ENCODE data around the gene ALPK1.
"Not testable (repeated sequence)": the region's sequence is repeated elsewhere in the genome, so short reads cannot be mapped to it uniquely, and the experiment has no call there.

Gene ALPK1

DNA sequence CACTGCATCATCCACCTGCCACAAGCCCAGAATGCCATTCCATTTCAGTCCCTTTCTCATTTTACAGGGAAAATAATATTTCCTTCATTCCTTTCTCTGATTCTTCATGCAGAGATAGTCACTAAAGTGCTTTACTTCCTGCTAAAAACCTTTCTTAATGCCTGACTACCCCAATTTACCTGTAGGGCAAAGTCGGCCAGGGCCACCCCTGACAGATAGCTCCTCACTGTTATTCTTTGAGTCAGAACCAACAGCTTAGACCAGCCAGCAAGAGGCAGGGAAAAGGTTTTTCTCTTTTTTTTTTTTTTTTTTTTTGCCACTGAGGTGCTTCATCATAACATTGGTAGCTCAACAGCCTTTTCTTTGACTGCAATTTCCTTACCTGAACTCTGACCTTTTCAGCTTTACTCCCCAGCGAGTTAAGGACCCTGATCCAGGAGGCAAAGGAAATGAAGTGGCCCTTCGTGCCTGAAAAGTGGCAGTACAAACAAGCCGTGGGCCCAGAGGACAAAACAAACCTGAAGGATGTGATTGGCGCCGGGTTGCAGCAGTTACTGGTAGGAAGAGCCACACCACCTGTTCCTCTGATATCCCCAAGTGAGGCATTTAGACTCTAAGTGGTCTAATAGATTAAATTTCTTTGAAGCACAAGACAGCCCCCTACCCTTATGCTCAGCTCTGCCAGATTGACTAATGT, 85.0 kb downstream of the ALPK1 start:
- no peak for FAIRE-seq

DNA sequence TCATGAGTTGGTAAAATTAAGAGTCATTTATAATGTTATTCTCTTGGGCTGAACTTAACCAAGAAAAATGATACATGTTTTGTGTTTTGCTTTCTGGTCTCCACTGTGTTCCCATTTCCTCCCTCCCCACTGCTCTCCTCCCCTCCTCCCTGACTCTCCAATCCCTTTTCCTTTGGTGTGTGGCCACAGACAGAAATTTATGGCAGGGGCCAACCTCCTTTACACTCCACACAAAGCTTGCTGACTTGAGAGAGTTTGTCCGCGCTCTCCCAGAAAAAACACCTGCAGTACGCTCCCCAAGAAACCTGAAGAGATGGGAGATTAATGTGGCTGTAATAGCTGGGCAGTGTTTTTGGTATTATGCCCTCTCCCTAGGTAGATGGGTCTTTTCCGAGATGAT, 88.9 kb downstream of the ALPK1 start:
- no peak for FAIRE-seq

DNA sequence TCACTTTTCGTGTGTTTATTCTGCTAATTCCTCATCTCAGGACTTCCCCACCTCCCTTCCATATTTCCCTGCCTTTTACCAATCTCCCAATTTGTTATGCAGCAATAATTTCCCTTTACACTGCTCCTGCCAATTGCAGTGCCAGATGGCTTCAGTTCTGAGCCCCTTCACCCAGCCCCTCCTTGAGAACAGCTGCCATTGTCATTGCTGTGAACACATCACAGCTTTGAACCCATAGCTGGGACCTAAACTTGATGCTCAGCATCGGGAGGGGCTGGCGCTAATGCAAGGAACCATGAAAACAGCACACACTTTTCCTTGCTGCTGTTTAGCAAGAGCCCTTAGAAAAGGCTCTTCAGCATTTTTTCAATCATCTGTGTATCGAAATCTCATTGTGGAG, 104.9 kb downstream of the ALPK1 start:
- FAIRE-seq, result no peak

DNA sequence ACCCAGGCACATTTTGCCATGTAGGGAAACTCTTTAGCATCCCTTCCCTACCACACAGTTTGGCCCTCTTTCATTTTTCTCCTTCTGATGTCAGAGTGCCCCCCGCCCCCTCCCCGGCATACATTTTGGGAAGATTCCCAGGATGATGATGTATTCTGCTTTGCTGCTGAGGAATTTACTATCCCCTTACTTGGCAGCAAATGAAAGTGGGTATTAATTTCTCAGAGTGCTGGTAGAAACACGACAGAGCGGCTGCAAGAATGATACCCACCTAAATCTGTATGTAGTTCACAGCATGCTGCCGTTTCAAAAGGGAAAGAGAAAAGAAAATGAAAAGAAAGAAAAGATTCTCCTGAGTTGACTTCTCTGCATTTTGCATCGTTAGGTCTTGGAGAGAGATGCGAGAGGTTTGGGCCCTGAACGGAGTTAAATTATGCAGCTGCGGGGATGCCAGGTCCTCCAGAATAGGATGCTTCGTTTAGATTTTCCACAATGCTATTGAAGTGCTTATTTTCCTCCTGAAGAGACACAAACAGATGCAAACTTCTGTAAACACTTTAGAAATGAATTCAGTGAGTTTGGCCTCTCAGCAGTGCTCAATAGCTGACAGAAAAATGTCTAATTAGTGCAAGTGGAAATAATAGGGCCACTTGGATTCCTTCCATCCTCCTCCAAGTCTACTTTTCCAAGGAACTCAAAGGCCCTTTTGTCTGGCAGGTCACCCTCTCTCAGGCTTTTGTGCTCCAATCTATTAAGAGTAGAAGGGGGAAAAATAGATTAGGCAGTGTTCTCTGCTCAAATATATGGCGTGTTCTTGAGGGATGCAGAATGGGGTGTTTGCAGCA, 106.2 kb downstream of the ALPK1 start:
- FAIRE-seq, result no peak

DNA sequence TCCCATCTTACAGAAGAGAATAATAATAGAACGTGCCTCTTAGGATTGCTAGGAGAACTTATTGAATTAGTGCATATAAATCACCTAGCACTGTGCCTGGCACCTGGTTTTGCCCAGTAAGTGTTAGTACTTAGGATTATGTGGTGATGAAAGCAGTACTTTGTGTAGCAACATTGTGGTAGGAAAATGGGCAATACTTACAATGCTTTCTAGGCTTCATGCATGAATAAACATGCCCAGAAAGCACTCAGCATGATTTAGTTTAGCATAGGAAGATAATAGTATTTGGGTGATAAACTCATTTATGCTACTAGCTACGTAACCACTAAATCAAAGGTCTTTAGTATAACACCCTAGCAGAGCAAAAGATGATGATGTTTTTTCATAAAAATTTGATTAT, 113.2 kb downstream of the ALPK1 start:
- FAIRE-seq, result no peak

DNA sequence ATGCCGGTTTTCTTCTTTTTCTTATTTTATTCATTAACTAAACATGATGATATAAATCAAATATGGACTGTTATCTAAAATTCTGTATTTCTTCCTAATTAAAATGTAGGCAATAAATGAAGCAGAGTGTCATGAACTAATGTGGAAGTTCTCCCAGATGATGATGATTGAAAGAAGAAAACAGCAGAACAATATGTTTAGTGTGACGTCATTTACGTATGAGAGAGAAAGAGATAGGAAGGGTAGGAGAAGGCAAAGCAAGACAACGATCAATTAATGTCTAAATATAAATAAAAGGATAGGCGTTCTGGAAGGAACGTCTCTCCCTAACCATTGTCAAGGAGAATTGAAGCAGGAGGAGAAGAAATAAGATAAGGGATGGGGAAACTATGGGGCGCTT, 113.6 kb downstream of the ALPK1 start:
- FAIRE-seq, result no peak

DNA sequence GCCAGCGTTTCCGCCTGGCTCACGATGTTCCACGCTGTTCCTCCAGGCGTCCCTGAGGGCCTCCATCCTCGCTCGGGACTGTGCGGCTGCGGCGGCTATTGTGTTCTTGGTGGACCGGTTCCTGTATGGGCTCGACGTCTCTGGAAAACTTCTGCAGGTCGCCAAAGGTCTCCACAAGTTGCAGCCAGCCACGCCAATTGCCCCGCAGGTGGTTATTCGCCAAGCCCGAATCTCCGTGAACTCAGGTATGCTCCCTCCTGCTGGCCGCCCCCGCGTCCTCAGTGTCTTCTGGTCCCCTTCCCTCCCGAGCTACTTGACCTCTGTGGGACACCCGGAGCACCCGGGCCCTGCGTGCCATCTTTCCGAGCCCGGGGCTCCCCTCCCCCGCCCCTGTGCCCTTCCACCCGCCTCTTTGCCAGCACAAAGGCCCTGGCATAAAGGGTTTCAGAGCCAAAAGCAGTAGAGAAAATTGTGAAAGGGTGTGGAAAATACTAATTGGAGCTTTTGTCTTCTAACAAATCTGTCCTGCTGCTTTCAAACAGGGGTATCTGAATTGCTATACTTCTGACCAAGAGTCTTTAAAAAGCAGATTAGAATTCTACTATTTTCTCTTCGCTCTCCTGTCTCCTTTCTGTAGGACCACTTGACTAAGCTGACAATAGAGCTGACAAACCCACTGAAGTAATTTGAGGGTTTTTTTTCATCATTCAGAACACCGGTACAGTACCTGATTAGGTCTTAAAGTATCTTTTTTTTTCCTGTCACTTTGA, 114.8 kb downstream of the ALPK1 start:
- no peak for FAIRE-seq

DNA sequence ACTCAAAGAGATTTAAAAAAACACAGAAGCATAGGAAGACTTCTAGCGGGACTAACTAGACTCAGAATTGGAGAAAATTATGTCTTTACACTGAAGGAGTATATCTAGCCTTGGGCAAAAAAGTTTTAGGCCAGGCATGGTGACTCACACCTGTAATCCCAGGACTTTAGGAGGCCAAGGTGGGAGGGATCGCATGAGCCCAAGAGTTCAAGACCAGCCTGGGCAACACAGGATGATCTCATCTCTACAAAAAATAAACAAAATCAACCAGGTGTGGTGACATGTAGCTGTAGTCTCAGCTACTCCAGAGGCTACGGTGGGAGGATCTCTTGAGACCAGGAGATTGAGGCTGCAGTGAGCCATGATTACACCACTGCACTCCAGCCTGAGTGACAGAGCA, 119.3 kb downstream of the ALPK1 start:
- FAIRE-seq, result no peak

DNA sequence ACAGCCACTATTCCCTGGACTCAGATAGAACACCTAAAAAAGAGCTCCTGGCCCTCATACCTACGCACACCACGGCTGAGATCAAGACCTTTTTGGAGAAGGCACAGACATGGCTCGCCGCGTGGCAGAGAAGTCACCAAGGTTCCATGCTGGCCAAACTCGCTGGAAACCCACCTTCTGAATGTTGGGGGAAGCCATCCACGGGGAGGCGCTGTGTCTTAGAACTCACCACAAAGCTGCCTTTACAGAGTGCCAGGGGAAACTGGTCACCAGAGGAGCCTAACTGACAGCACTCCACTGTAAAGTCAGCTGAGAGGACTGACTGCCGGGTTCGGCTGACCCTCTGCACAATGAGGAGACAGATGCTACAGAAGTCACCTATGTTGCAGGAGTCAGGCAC, 120.9 kb downstream of the ALPK1 start:
- no peak for FAIRE-seq

DNA sequence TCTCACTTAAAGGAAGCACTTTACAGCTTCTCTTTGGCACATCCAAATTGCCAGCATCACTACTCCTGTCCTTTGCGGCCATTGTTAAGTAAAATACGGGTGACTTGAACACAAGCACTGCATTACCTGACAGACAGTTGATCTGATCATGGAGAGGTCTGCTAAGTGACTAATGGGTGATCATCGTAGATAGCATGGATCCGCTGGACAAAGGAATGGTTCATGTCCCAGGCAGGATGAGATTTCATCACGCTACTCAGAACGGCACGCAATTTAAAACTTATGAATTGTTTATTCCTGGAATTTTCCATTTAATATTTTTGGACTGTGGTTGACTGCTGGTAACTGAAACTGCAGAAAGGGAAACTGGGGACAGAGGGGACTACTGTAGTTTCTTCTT, 124.7 kb downstream of the ALPK1 start:
- FAIRE-seq, result no peak

DNA sequence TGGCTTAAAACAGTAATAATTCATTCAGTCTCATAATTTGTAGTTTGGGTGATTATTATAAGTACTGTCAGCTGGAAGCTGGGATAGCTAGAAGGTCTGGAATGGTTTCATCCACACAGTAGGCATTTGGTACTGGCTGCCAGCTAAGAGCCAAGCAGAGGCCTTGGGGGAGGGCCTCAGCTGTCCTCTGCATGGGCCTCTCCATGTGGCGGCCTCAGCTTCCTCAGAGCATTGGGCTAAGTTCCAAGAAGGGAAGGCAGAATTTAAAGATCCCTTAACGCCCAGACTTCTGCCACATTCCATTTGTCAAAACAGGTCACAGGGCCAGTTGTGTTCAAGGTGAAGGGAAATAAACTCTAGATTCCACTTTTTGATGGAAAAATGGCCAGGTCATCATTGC, 125.5 kb downstream of the ALPK1 start:
- no peak for FAIRE-seq

DNA sequence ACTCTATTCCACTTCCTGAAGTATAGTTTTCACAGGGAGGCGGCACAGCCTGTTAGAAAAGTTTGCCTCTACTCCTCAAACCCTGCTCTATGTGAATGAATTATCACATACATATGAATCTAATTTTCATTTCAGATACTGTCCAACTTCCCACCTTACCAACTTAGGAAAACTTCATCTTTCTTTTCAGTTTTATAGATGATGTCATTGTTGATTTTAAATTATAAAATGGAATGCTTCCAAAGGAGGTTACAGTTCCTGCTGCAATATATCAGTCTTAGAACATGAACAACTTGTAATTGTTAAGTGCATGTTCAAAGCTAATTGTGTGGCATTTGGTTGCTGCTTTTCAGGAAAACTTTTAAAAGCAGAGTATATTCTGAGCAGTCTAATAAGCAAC, 126.4 kb downstream of the ALPK1 start:
- FAIRE-seq, result no peak

DNA sequence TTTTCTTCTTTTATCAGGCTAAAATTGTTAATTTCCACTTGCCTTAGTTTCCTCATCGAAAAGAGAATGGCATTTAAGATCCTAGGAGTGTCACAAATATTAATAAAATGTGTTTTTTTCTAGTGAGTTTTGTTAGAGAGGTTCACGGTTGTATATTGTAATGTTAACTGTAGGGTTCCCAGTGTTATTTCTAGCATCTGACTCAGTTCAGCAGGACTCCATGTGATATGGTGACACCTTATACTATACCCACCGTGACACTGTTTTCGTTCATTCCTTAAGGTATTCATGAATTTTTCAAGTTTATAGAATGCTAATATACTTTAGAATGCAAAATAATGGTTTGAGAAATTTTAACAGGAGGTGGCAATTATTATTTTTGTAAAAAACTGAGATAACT, 128.7 kb downstream of the ALPK1 start:
- FAIRE-seq, result no peak

DNA sequence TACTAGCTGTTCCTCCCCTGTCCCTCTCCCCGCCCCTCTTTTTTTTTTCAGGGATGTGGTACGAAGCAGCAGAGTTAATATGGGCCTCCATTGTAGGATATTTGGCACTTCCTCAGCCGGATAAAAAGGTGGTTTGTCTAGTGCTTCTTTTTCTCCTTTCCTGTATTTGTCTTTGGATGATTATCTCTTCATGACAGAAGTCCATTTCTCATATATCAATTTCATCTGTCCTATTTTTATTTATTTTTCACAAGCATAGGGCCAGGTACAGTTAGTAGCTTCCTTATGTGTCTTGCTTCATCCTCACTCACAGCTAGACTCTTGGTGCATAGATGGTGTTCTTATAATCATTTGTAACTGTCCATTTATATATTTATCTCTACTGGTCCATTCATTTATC, 129.2 kb downstream of the ALPK1 start:
- FAIRE-seq, result no peak

DNA sequence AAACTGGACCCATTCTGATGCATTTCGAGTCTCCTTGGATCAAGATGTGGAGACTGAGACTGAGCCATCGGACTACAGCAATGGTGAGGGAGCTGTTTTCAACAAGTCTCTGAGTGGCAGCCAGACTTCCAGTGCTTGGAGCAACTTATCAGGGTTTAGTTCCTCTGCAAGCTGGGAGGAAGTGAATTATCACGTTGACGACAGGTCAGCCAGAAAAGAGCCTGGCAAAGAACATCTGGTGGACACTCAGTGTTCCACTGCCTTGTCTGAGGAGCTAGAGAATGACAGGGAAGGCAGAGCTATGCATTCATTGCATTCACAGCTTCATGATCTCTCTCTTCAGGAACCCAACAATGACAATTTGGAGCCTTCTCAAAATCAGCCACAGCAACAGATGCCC, 134.0 kb downstream of the ALPK1 start:
- FAIRE-seq, result no peak

DNA sequence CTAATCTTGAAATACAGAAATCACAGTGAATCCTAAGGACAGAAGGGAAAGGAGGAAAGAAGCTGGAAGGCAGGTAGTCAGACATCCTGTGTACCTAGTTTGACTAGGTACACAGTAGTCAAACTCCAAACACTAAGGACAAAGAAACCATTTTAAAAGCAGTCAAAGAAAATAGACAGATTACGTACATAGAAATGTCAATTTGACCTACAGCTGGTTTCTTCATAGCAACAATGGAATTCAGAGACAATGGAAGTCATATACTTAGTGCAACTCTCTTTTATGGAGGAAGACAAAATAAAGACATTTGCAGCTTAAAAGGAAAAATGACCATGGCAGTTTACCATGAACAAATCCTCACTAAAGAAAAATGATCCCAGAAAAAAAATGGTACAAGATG, 139.8 kb downstream of the ALPK1 start:
- no peak for FAIRE-seq

DNA sequence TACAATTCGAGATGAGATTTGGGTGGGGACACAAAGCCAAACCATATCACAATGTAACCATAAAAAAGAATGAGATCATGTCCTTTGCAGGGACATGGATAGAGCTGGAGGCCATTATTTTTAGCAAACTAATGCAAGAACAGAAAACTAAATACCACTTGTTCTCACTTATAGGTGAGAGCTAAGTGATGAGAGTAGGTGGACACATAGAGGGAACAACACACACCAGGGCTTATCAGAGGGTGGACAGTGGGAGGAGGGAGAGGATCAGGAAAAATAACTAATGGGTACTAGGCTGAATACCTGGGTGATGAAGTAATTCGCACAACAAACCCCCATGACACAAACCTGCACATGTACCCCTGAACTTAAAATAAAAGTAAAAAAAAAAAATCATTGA, 145.1 kb downstream of the ALPK1 start:
- not testable (repeated sequence) for FAIRE-seq

DNA sequence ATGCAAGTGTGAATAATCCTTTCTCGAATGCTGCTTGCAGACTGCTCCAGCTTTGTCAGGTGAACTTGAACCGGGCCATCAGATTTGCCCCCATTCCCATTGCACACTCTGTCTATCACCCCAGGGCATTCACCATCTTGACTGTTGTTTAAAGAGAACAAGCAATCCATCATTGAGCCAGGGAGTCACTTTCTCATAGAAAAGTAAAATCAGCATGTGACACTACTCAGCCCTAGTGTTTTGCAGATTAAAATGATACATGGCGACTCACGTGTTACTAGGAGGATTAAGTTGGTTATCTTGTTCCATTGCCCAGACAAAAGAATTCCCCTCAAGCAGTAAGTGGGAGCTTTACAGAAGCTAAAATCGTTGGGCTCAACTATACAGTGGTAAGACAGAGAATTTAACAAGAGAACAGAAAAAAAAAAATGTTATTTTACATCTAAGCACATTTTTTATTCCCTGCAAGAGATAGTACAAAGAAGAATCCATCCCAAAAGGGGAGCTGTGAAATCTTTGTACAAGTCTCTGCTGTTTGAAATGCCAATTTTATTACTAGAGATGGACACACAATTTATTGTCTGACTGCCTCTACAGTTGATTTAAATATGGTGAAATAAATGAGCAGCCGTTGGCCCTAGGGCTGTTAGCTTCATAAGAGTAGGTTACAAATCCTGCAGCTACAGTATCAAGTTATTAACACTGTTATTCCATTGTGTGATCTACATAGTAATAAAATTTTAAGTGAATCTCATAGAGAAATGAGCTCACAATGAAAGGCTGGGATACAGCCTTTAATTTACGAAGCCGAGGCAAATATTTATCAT, 151.3 kb downstream of the ALPK1 start:
- no peak for FAIRE-seq

DNA sequence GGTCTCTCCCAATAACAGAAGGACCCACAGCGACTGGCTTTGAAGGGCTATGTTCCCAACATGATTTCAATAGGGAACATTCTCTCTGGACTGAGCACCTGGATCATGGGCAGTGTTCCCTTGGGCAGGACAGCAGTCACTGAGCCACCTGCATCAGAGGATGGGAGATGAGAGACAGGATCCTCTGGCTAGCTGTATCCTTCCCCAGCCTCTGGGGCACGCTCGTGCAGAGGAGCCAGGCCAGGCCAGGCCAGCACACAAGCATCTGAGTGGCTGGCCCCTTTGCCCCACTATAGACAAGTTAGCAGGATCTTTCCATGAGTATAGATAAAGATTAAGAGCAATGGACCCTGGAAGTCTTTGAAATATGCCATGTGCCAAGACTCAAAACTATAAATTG, 152.5 kb downstream of the ALPK1 start:
- no peak for FAIRE-seq

DNA sequence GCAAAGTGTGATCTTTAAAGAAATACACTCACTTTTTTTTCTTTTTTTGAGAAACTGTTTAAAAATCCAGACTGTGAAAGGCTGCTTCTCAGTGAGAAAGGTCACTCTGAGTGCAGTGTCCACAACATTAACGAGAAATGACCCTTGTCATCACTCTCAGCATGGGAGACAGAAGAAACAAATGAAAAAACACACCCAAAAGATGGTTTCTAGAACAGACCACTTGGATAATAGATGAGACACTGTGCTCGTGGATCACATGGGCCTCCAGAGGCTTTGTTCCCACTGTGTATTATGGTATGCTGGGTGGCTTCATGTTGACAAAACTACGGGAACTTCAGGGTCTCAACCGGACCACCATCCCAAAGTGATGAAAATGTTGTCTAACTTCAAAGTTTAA, 153.9 kb downstream of the ALPK1 start:
- no peak for FAIRE-seq

DNA sequence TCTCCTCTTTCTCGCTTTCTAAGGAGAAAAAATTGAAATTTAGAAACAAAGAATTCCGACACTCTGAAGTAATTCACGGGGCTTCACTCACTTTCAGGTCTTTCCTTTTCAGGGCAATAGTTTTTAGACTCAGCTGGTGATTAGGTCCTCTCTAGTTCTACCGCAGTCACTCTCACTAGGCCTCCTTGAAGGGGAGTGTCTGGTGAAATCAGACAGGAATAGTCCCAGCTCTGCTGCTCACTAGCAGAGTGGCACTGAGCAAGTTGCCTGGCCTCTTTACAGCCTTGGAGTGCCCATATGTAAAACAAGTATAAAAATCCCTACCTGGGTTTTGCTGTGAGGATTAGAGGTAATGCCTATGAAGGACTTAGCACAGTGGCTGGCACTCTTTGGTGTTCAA, 154.7 kb downstream of the ALPK1 start:
- no peak for FAIRE-seq

DNA sequence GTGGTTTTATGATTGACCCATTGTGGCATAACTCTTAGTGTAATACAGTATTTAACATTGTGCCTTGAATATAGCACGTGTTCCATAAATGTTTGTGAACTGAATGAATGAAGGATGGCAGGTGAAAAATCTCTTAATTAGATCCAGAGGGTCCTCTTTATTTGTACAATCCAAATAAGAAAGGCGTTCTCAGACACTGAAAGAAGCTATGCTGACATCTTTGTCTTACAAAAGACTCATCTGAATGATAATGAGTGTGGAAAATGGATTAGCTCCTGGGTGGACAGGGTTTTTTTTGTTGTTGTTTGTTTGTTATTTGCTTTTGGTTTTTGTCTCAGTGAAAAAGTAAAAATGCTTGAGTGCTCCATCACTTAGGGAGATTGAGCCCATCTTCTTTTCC, 156.2 kb downstream of the ALPK1 start:
- no peak for FAIRE-seq

DNA sequence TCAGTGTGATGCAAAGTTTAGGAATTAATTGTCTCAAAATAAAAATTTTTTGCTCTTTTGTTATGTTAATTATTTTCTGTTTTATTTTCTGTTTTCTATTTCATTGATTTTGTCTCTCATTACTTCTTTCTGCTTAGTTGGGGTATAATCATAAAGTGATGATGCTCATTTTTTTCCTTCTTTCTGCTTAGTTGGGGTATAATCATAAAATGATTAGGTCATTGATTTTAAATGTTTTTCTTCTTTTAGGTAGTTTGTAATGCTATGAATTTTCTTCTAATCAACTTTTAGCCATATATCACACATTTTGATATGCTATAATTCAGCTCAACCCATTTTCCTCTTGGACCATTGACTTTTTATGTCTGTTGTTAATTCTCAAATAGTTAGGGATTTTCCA, 175.1 kb downstream of the ALPK1 start:
- no peak for FAIRE-seq
